Naive thymus-derived CD4-positive, alpha-beta T cell (primary cell): Measurements from ENCODE around the gene KIF21B. TPM values are rescaled to one million over a fixed set of nuclear protein-coding genes. Genes with fewer than 3 reads are reported as not detected.
A peak's percentile ranks its signal among the peaks of the same experiment; 100 is the strongest.
"Not testable (repeated sequence)": the region's sequence is repeated elsewhere in the genome, so short reads cannot be mapped to it uniquely, and the experiment has no call there.

Experiments
- ATAC-seq: fragments of 150-1000 bp; cut with Tn5 transposase; 2 replicates; pipeline ENCODE4 v1.10.0; 2021; ENCODE audit warnings: mild to moderate bottlenecking, moderate library complexity
- CTCF ChIA-PET: fragments of 350-600 bp; sonication (Branson Sonifier 250); formaldehyde crosslinking; loops from one replicate; lab custom pipeline; 2021; ENCODE audit warnings: antibody characterized with exemption; lab: Charles Lee
- POLR2A ChIA-PET: fragments of 350-600 bp; sonication (Branson Sonifier 250); formaldehyde crosslinking; loops from one replicate; lab custom pipeline; 2021; ENCODE audit warnings: antibody characterized with exemption, inconsistent platforms; lab: Charles Lee
- DNase-seq, 9 donors: peaks; one replicate each; pipeline versions ENCODE4 v3.0.0 to v3.0.0-alpha.2; 2020 to 2022; ENCODE audit warnings: mixed read lengths in 1 of 9
- H3K27ac ChIP-seq: one replicate; pipeline ENCODE4 v1.7.0; 2013; ENCODE audit warnings: mild to moderate bottlenecking, low read depth, low read length, moderate library complexity
- H3K27me3 ChIP-seq, 2 donors: one replicate each; pipeline ENCODE4 v1.7.0; 2013; ENCODE audit warnings: low read length in 2 of 2, mild to moderate bottlenecking in 2 of 2, moderate library complexity in 2 of 2; ENCODE audit not compliant: control insufficient read depth in 2 of 2, insufficient read depth in 2 of 2
- H3K36me3 ChIP-seq, 3 experiments: 1 replicate in 2 of 3; 2 replicates in 1 of 3; pipeline ENCODE4 v1.7.0; 2013; ENCODE audit warnings: low read length in 3 of 3, mild to moderate bottlenecking in 3 of 3, moderate library complexity in 1 of 3; ENCODE audit not compliant: insufficient read depth in 3 of 3, control insufficient read depth in 2 of 3
- H3K4me1 ChIP-seq, 2 donors: one replicate each; pipeline ENCODE4 v1.7.0; 2013; ENCODE audit warnings: low read length in 2 of 2, mild to moderate bottlenecking in 2 of 2, moderate library complexity in 1 of 2; ENCODE audit not compliant: control insufficient read depth in 2 of 2, insufficient read depth in 2 of 2
- H3K4me3 ChIP-seq: 2 replicates; pipeline ENCODE4 v1.7.0; 2013; ENCODE audit warnings: mild to moderate bottlenecking, low read length
- H3K9me3 ChIP-seq, 3 experiments: 1 replicate in 2 of 3; 2 replicates in 1 of 3; pipeline ENCODE4 v1.7.0; 2013; ENCODE audit warnings: low read length in 3 of 3; ENCODE audit not compliant: control insufficient read depth in 2 of 3
- H3K27ac Mint-ChIP-seq, 9 donors: one replicate each; pipeline ENCODE4 v1.8.0; 2020 to 2022; ENCODE audit warnings: mixed read lengths in 9 of 9, mild to moderate bottlenecking in 8 of 9, moderate library complexity in 5 of 9, inconsistent platforms in 2 of 9
- H3K27me3 Mint-ChIP-seq, 5 donors: one replicate each; pipeline ENCODE4 v1.8.0; 2021 to 2022; ENCODE audit warnings: mixed read lengths in 5 of 5, mild to moderate bottlenecking in 1 of 5
- H3K36me3 Mint-ChIP-seq, 5 donors: one replicate each; pipeline ENCODE4 v1.8.0; 2020 to 2022; ENCODE audit warnings: mixed read lengths in 5 of 5, mild to moderate bottlenecking in 3 of 5, inconsistent platforms in 1 of 5
- H3K4me1 Mint-ChIP-seq, 7 donors: one replicate each; pipeline ENCODE4 v1.8.0; 2020 to 2022; ENCODE audit warnings: mixed read lengths in 7 of 7, mild to moderate bottlenecking in 3 of 7, inconsistent platforms in 1 of 7
- H3K4me3 Mint-ChIP-seq, 10 donors: one replicate each; pipeline ENCODE4 v1.8.0; 2020 to 2022; ENCODE audit warnings: mild to moderate bottlenecking in 10 of 10, mixed read lengths in 10 of 10, moderate library complexity in 6 of 10, inconsistent platforms in 2 of 10
- H3K9me3 Mint-ChIP-seq, 11 donors: one replicate each; pipeline ENCODE4 v1.8.0; 2020 to 2022; ENCODE audit warnings: mixed read lengths in 11 of 11, mild to moderate bottlenecking in 4 of 11, inconsistent platforms in 1 of 11, moderate library complexity in 1 of 11
- intact Hi-C, 2 donors: fragments of 100-400 bp; cut with micrococcal nuclease; formaldehyde crosslinking; loops; one replicate each; pipeline ENCODE4 v1.15.1; 2023
- polyA plus RNA-seq, 2 donors: library from polyadenylated mRNA; unstranded; fragments of 300-500 nt; fragmentation: Illumina TruSeq; gene quantifications; one replicate each; pipeline ENCODE4 v1.2.3, GENCODE V29; 2021
- total RNA-seq, 6 experiments: library from RNA in 5 of 6; stranded (reverse) in 5 of 6; gene quantifications; 1 replicate in 5 of 6; 2 replicates in 1 of 6; pipeline ENCODE4 v1.2.3 and lab custom pipeline; 2021 to 2026

KIF21B gene
- total and polyA plus RNA-seq, 7 experiments from 2014 or later, result 3.0 to 97.6 (median 70.3) TPM

GRCh38 chr1:200963888-200964287 lies 59.6 kb downstream of the KIF21B start:
- POLR2A ChIA-PET, H3K27me3 Mint-ChIP-seq, H3K27ac ChIP-seq, intact Hi-C loops, H3K9me3 Mint-ChIP-seq, DNase-seq, ATAC-seq, H3K27me3 ChIP-seq, CTCF ChIA-PET, H3K4me1 Mint-ChIP-seq, H3K4me3 Mint-ChIP-seq, H3K4me1 ChIP-seq, H3K9me3 ChIP-seq, H3K4me3 ChIP-seq: not testable (repeated sequence)
- peaks cover 0 to 11% (median 0%) of the 10 kb centered on the region in 3 experiments for H3K36me3 ChIP-seq
- Mint-ChIP-seq H3K36me3 (peaks cover 0 to 10% (median 0%) of the 10 kb centered on the region in 5 donors), H3K27ac (peak overlapping the region in 2 of 9 donors; percentile 4 to 57)

DNA sequence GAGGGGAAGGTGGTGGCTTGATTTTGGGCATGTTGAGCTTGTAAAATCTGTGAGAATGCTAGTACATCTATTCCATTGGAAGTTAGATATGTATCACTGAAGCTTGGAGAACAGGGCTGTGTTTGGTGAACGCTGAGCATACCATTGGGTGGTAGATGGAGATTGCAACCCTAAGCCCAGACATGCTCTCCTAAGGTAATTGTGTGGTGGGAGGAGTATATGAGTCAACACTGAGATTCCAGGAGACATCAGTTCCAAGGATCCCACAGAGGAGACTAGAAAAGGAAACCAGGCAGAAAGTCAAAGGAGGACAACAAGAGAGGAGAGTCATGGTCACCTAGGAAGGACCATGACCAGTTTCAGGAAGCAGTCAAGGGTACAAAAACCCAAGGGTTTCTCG lies 60.4 kb downstream of the KIF21B start:
- DNase-seq (no peak), ATAC-seq (no peak)
- no peaks in the 10 kb centered on the region for H3K27me3 ChIP-seq
- H3K9me3 ChIP-seq, result no peaks in the 10 kb centered on the region
- Mint-ChIP-seq H3K4me1 (peaks cover 0 to 9% (median 0%) of the 10 kb centered on the region in 7 donors), H3K9me3 (peaks cover 0 to 3% (median 0%) of the 10 kb centered on the region in 11 donors), H3K36me3 (peaks cover 0 to 10% (median 0%) of the 10 kb centered on the region in 5 donors), H3K4me3 (no peak overlapping the region), H3K27ac (peak overlapping the region in 3 of 9 donors; percentile 28 to 67 (median 65)), H3K27me3 (peaks cover 0 to 11% (median 0%) of the 10 kb centered on the region in 5 donors)
- H3K27ac ChIP-seq, result no peak overlapping the region
- intact Hi-C loops, result no loop called here
- peaks cover 0 to 6% (median 0%) of the 10 kb centered on the region in 3 experiments for H3K36me3 ChIP-seq
- POLR2A ChIA-PET, result no interaction called here
- H3K4me3 ChIP-seq, result no peak overlapping the region
- CTCF ChIA-PET, result no interaction called here
- no peaks in the 10 kb centered on the region for H3K4me1 ChIP-seq

DNA sequence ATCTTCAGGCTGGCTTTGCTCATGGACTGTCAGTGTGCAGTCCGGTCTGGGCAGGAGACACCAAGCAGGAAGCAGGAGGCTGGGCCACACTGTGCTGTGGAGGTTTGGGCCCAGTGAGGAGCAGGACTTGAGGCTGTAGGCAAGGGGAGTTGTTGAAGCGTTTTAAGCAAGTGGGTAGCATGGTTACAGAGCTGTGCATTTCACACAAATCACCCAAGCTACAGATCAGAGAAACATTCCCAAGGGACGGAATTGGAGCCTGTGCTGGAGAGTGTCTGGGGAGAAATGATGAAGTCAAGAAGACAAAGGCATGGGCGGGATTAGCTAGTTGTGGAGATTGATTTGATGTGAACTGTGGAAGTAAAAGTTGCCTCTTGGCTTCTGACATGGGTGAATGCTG lies 60.9 kb downstream of the KIF21B start:
- H3K9me3 ChIP-seq, result no peaks in the 10 kb centered on the region
- H3K27ac ChIP-seq, result no peak overlapping the region
- no peak overlapping the region for H3K4me3 ChIP-seq
- ATAC-seq (no peak), DNase-seq (no peak)
- intact Hi-C loops, result no loop called here
- Mint-ChIP-seq H3K4me1 (peaks cover 0 to 9% (median 0%) of the 10 kb centered on the region in 7 donors), H3K9me3 (peaks cover 0 to 3% (median 0%) of the 10 kb centered on the region in 11 donors), H3K27ac (peak overlapping the region in 1 of 9 donors; percentile 61), H3K36me3 (peaks cover 0 to 10% (median 0%) of the 10 kb centered on the region in 5 donors), H3K27me3 (peaks cover 0 to 12% (median 0%) of the 10 kb centered on the region in 5 donors), H3K4me3 (no peak overlapping the region)
- no peaks in the 10 kb centered on the region for H3K4me1 ChIP-seq
- POLR2A ChIA-PET, result no interaction called here
- CTCF ChIA-PET, result no interaction called here
- H3K36me3 ChIP-seq, result peaks cover 0 to 6% (median 0%) of the 10 kb centered on the region in 3 experiments
- no peaks in the 10 kb centered on the region for H3K27me3 ChIP-seq

- CTCF ChIA-PET, H3K9me3 Mint-ChIP-seq, H3K27ac ChIP-seq, ATAC-seq, H3K4me1 ChIP-seq, H3K36me3 Mint-ChIP-seq, H3K27me3 ChIP-seq, H3K36me3 ChIP-seq, H3K4me1 Mint-ChIP-seq, POLR2A ChIA-PET, H3K4me3 ChIP-seq, intact Hi-C loops, H3K27ac Mint-ChIP-seq, H3K4me3 Mint-ChIP-seq, DNase-seq, H3K9me3 ChIP-seq: not testable (repeated sequence)
- peaks cover 0 to 12% (median 0%) of the 10 kb centered on the region in 5 donors for H3K27me3 Mint-ChIP-seq
Measured at GRCh38 chr1:200962151-200962550, 61.4 kb downstream of the KIF21B start.

GRCh38 chr1:200960948-200961340 lies 62.6 kb downstream of the KIF21B start:
- CTCF ChIA-PET, result no interaction called here
- H3K36me3 ChIP-seq, result no peaks in the 10 kb centered on the region
- H3K27ac Mint-ChIP-seq, result no peak overlapping the region
- DNase-seq (no peak), ATAC-seq (no peak)
- peaks cover 0 to 3% (median 0%) of the 10 kb centered on the region in 11 donors for H3K9me3 Mint-ChIP-seq
- POLR2A ChIA-PET, result no interaction called here
- H3K4me3 ChIP-seq, result no peak overlapping the region
- no peak overlapping the region for H3K4me3 Mint-ChIP-seq
- intact Hi-C loops, result no loop called here
- H3K9me3 ChIP-seq, result no peaks in the 10 kb centered on the region
- H3K27me3 Mint-ChIP-seq, result peaks cover 0 to 12% (median 0%) of the 10 kb centered on the region in 5 donors
- H3K27ac ChIP-seq, result no peak overlapping the region
- no peaks in the 10 kb centered on the region for H3K36me3 Mint-ChIP-seq
- H3K4me1 ChIP-seq, result no peaks in the 10 kb centered on the region
- peaks cover 0 to 9% (median 0%) of the 10 kb centered on the region in 7 donors for H3K4me1 Mint-ChIP-seq
- H3K27me3 ChIP-seq, result no peaks in the 10 kb centered on the region

GRCh38 chr1:200960236-200960947 lies 63.1 kb downstream of the KIF21B start:
- Mint-ChIP-seq H3K36me3 (no peaks in the 10 kb centered on the region), H3K27ac (no peak overlapping the region), H3K9me3 (peaks cover 0 to 3% (median 0%) of the 10 kb centered on the region in 11 donors), H3K4me3 (no peak overlapping the region), H3K4me1 (peaks cover 0 to 8% (median 0%) of the 10 kb centered on the region in 7 donors), H3K27me3 (peaks cover 0 to 12% (median 0%) of the 10 kb centered on the region in 5 donors)
- H3K9me3 ChIP-seq, result no peaks in the 10 kb centered on the region
- H3K36me3 ChIP-seq, result no peaks in the 10 kb centered on the region
- no peaks in the 10 kb centered on the region for H3K27me3 ChIP-seq
- H3K4me1 ChIP-seq, result no peaks in the 10 kb centered on the region
- ChIA-PET CTCF (no interaction called here), POLR2A (no interaction called here)
- intact Hi-C loops, result no loop called here
- DNase-seq, result no peak
- H3K4me3 ChIP-seq, result no peak overlapping the region
- ATAC-seq, result no peak
- H3K27ac ChIP-seq, result no peak overlapping the region
